ENCODE data around the gene GTF2H2C.
"Not testable (repeated sequence)": the region's sequence is repeated elsewhere in the genome, so short reads cannot be mapped to it uniquely, and the experiment has no call there.

The GTF2H2C gene

DNA sequence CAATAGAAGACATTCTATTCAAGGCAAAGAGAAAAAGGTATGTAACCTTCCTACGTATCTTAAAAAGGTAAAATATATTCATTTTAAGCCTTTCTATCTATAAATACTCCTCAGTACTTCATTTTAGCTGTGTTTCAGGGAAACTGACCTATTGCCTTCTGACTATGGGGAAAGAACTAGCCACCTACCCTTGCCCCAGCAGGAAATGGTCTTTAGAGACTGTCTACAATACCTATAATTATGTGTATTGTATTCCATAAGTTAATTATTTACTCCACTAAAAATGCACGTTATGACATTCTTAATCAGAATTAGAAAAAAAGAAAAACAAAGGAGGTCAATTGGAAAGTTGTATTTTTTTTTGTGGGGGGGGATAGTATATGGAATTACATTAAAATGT lies 6.2 kb downstream of the GTF2H2C start:
- DNase-seq (ENCODE audit: low read depth), result not testable (repeated sequence)

DNA sequence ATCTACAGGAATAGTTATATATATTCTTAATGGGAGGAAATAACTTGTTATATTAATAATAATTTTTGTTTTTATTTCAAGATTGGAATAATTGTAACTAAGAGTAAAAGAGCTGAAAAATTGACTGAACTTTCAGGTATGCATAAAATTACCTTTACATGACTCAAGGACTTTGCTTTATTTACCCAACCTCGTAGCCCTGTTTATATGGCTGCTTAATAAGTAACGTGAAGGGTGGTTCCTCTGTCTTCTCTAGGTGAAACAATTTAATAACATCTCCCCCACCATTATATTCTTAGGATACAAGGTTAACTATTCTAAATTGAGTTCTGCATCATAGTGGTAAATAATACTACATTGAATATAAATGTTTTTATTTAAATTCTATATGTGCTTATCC lies 8.1 kb downstream of the GTF2H2C start:
- DNase-seq (ENCODE audit: low read depth), result not testable (repeated sequence)

DNA sequence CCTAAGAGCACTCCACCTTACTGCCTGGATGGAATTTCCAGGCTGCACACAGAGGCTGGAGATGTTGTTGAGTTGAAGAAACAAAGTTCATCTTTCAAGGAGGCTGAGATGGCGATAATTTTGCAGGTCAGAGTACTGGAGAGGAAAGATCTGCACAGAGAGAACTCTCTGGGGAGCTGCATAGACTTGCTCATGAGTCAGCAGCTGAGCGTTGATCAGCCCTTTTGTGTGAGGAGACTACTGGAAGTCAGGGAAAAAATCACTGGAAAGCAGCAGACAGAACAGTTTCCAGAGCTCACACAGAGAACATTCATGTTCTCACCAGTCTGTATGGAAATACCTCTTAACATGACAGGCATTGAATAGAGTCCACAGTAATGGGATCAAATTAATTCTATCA lies 23.4 kb downstream of the GTF2H2C start:
- DNase-seq (ENCODE audit: low read depth), result not testable (repeated sequence)

DNA sequence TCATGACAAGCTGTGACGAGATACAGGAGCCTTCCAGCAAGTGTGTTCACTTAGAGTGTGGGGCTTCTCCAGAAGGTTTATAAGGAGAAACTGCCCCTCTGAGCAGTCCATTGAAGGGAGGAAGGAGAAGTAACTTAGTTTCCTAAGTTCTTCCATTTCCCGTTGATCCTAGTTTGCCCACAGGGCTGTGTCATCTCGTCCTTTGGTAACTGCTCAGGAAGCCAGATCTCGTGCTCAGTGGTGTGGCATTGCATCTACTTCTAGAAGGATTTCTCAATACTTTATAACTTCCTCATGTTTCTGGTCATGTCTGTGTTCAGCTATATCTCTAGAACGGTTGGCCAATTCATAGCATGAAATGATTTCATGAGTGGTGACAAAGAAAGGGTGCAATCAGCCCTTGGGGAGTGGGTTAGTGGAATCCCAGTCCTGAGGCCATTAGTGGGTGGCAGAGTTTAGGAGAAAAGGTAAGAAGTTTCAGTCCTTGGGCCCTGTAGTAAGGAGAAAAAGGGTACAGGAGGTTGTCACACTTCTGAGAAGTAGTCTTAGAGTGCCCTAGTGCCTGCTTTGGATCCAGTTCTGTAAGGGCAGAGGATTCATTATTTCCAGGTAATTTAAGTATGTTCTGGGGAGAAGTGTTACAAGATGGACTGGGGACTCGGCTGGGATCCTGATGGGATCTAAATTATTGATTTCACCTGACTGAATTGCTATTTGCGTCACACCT lies 36.3 kb downstream of the GTF2H2C start:
- DNase-seq (ENCODE audit: low read depth), result not testable (repeated sequence)

DNA sequence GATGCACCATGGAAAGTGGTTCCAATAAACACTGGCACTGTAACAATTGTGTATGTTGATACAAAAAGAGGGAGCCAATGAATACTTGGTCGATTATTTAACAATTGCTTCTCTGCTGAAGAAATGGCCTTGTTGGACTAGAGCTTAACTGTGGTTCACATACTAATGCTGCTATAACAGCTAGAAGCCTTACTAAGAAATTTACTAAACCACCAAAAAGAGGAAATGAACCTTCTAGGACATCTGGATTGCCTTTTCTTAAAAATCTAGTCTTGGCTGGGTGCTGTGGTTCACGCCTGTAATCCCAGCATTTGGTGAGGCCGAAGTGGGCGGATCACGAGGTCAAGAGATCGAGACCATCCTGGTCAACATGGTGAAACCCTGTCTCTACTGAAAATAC lies 42.0 kb downstream of the GTF2H2C start:
- not testable (repeated sequence) for DNase-seq (ENCODE audit: low read depth)

GRCh38 chr5:69606839-69607238 lies 46.8 kb downstream of the GTF2H2C start:
- DNase-seq (ENCODE audit: low read depth), result not testable (repeated sequence)

DNA sequence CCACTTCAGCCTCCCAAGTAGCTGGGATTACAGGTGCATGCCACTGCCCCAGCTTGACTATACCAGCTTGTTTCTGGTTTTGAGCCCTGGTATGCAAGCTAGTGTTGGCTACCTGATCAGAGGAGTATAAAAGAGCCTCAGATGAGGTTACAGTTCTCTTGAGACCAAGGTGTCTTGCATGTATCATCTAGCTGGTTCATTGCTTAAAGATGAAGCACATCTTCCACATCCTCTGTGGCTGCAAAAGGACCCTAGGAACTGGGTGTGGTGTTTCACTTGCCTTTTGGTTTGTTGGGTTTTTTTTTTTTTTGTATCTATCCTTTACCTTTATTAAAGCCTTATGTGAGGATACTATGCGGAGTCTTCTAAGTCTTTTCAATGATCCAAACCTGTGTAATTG lies 47.8 kb downstream of the GTF2H2C start:
- not testable (repeated sequence) for DNase-seq (ENCODE audit: low read depth)

DNA sequence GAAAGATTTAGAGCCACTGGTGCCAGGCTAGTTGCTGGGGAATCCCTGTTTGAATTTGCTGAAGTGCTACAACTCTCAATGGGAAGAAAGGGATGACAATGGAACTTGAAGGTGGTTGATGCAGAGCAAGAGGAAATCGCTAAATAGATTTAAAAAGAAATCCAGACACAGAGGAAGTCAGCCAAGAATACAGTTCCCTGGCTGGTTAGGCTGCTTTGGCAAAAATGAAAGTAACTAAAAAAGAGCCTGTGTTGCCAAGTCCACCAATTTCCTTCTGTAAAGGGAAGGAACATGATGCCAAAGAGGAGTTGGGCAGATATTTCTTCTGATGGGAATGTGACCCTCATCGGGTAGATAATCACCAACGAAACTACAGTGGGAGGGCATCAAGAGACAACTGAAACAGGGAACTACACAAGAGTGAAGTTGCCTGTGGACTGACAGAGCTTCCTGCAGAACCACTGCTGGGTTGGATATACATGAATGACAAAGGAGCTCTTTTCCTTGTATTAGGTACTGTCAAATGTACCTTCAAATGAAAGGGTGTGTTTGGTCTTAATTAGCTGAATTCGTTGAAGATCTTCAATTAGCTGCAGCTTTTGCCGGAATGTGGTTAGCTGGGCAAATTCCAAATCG lies 49.0 kb downstream of the GTF2H2C start:
- DNase-seq (ENCODE audit: low read depth), result not testable (repeated sequence)

DNA sequence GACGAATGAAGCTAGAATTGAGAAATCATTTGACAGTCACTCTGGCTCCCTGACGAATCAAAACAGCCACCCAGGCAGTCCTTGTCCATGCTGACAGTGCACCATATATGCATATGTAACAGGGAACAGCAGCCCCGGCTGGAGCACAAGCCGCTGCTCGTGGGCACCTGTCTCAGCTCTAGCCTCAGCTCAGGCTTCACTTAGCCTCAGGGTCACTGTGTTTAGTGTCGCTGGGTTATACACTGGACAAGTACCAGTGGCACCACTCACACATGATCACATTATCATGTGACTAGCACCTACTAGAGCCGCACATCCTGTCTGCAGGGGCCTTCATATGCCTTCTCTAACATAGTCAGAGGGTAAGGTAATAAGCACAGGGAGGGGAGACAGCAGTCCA lies 54.9 kb downstream of the GTF2H2C start:
- not testable (repeated sequence) for DNase-seq (ENCODE audit: low read depth)

DNA sequence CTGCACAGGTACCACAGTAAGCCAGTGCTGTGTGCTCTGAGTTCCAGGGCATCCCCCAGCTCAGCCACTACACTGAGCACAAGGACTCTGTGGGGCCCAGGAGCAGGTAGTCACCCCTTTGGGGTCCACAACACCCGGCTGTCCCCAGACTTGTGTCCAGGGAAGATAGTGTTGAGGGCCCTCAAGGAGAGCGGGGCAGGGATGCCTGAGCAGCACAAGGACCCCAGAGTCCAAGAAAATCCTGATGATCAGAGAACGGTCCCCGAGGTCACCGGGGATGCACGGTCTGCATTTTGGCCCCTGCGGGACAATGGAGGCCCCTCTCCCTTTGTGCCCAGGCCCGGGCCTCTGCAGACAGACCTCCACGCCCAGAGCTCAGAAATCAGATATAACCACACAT lies 71.9 kb downstream of the GTF2H2C start:
- not testable (repeated sequence) for DNase-seq (ENCODE audit: low read depth)

Data from activated T-cell treated with anti-CD3 and anti-CD28 coated beads for 24 hours (primary cell).